EL (cell line): ENCODE measurements around the gene CHERP.

Experiments
- DNase-seq: peaks from one replicate; pipeline ENCODE4 v3.0.0-alpha.2; 2016

The CHERP gene

GRCh38 chr19:16542045-16542909 lies at the start of gene CHERP:
Gene CHERP, minus strand, starts transcription at chr19:16542437. Its CDS starts 59 bp downstream, at chr19:16542378.
- peak; percentile 93 for DNase-seq

DNA sequence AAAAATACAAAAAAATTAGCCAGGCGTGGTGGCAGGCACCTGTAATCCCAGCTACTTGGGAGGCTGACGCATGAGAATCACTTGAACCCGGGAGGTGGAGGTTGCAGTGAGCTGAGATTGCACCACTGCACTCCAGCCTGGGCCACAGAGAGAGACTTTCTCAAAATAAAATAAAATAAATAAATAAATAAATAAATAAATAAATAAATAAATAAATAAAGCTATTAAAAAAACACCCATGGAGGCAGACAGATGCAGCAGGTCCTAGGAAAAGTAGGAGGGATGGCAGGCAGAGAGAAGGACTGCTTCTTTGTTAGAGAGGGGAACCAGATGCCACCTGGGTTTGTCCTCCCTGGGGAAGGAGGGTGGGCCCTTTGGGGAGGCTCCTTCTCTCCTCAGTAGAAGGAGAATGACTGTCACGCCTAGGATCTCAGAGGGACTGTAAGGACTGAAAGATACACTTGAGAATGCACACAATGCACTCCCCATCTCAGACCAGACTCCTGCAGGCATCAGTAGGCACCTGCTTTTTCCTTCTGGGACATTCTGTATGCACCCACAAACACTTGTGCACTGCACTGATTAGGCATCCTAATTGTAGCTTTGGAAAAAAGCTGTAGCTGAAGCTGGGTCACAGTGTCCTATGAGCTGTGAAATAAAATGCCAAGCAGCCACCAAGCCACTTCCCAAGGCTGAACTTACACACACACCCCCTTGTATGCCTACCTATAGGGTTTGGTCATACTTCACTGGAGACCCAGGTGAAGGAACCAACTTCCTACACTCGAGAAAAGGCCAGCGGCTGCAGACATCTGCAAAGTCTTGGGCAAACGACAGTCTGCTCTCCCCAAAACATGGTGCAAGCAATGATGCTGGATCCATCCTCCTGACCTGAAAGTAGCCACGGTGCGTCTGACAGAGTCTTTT lies 48.9 kb upstream of the CHERP start:
- no peak for DNase-seq

DNA sequence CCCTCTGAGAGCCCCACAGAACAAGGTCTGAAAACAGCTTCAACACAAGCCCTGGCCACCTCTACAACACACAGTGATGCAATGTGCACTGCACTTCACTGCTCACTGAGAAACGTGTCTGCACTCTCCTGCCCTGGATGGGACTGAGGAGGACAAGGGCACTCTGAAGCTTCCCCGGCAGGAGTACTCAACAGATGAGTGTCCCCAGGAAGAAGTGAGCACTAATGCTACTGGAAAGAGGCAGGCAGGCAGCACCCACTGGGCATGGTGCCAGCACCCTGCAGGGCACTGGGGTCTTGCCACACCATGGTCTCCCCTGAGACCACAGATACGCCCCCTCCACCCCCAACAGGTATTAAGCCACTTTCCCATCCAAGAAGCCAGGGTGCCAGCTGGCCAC lies 47.7 kb upstream of the CHERP start:
- DNase-seq = no peak

GRCh38 chr19:16588824-16589577 lies 46.8 kb upstream of the CHERP start:
- no peak for DNase-seq

DNA sequence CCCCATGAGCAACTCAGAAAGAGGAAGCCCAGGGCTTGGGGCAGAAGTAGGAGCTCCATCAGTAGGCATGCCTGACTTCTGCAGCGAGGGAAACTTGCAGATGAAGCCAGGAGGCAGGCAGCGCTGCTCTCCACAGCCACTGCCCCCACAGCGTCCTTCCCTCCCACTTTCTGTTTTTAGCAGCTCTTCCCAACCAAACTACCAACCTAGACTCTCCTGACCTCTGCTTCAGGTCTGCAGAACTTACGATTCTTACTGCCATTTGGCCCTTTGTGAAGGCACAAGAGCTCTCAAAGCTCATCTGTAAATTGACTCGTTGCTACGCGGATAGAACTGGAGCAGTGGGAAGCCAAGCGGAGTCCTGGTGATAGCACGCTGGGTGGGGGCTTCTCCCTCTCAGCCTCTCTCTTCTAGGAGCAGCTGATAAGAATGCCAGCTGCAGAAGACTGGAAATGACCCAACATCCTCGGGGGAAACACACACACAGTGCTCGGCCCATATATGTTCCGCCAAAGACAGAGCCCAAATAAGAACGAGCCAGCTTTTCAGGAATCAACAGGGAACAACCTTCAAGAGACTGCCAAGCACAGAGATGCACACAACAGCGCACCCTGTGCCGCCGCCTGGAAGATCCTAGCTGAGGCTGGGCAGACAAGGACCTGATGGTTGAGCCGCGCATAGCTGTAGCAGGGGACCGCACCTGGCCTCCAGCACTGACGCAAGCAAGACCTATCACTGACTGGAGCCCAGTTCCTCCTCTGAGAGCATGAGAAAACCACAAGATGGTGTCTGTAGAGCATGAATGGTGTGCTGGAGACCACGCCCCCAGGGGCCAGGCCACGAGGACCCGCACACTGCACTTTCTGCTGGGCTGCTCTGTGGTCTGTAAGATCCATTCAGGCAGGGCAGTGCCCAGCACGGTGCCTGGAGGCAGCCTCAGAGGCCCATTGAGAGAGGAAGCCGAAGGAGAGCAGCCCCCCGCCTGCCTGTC lies 45.9 kb upstream of the CHERP start:
- DNase-seq = peak; percentile 13

- peak; percentile 65 for DNase-seq
Observed at GRCh38 chr19:16586991-16587832, 45.0 kb upstream of the CHERP start.

GRCh38 chr19:16586477-16586871 lies 44.2 kb upstream of the CHERP start:
- DNase-seq = no peak

DNA sequence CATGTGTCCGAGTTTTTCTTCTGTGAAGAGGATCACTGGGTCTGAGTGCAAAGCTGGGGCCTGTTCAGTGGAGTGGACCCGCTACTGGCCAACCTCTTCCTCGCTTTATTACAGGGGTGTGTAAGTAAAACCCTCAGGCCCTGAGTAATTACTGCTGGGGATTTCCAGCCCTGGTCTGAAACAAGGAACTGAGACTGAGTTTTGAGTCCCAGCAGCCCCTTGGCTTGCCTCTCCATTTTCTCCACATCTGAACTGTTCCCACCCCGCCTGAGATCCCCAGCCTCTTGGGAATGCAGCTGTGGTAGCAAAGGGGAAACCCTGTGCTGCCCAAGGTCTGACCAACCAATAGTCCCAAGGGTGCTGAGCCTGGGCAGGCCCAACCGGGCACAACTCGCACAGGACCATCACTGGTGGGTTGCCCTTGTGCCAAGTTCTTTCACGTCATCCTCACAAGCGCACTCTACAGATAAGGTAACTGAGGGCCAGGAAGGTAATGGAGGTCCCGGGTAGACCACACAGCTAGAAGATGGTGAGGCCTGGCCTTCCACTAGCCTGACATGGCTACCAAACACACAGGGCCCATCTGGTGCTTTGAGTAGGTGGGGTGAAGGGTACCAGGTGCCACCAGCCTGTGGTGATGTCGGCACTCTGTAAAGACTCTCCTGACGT lies 43.7 kb upstream of the CHERP start:
- peak; percentile 25 for DNase-seq

DNA sequence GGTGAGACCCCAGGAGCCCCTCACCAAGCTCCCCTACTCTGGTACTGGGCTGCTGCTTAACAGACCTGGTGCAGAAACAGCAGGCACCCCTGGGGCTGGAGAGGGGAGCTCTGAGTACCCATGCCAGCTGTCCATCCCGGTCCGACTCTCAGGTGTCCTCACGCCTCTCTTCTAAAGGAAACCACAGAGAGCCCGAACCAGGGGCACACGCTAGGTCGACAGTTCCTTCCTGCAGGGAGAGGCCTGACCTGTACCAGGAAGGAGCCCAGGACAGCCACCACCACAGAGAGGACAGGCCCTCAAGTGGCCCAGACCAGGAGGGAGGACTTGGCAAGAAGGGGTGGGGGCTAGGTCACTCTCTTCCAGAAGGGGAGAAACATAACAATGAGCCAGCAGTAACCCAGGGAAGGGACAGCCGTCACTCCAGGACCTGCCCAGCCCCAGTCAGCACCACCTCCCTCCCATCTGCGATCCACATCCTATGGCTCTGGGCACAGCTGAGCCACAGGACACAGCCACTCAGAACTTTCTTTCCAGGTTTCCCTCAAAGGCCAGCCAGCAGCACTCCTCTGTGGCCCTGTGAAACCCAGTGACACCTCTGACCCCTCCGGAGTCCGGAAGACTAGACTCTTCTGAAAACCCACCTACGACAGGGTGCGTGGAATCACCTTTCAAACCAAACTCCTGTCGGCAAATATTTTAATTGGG lies 43.0 kb upstream of the CHERP start:
- no peak for DNase-seq

DNA sequence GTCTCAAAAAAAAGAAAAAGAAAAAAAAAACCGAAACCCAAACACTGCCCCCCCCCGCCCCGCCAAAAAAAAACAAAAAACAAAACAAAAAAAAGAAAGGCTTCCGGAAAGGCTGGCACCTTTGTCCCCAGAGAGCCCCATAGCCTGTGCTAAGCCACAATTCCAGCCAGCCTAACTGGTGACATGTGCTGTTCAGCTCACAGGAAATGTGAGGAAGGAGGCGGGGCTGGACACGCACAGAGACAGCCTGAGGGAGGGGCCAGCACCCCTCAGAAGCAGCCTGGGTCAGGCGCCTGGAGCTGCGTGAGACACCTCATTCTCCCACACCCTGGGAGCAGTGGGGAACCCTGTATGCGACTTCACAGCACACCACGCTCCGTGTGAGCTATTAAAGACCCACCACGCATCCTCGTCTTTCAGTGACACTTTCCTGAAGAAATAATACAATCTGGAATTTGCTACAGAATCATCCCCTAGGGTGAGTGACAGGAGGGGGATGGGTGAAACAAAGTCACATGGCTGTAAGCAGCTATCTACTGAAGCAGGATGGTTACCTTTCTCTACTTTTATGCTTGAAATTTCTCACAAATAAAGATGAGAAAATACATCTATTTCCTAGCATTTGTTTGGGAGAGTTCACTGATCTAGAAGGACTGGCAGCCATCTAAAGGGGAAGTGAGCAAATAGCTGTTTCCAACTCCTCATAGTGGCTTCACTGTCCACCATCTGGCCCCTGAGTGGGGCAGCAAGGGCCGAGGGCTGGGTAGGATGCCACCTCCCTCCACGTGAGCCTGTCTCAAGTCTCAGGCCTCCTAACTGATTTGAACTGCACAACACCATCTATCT lies 42.2 kb upstream of the CHERP start:
- peak; percentile 90 for DNase-seq

GRCh38 chr19:16582486-16583261 lies 40.4 kb upstream of the CHERP start:
- DNase-seq = no peak

DNA sequence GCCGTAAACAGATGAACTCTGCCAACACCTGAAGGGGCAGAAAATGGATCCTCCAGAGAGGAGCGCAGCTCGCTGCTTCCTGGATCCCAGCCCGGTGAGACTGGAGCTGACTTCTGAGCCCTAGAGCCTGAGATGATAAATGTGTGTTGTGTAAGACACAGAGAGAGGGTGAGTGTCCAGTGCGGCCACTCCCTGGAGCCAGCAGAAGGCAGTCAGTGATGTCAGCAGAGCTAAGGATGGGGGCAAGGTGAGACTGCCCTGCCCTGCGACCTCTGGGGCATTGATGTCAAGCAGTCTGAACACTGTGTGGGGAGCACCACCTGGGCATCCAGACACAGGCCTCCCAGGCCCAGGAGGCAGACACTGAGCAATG lies 39.7 kb upstream of the CHERP start:
- no peak for DNase-seq

DNA sequence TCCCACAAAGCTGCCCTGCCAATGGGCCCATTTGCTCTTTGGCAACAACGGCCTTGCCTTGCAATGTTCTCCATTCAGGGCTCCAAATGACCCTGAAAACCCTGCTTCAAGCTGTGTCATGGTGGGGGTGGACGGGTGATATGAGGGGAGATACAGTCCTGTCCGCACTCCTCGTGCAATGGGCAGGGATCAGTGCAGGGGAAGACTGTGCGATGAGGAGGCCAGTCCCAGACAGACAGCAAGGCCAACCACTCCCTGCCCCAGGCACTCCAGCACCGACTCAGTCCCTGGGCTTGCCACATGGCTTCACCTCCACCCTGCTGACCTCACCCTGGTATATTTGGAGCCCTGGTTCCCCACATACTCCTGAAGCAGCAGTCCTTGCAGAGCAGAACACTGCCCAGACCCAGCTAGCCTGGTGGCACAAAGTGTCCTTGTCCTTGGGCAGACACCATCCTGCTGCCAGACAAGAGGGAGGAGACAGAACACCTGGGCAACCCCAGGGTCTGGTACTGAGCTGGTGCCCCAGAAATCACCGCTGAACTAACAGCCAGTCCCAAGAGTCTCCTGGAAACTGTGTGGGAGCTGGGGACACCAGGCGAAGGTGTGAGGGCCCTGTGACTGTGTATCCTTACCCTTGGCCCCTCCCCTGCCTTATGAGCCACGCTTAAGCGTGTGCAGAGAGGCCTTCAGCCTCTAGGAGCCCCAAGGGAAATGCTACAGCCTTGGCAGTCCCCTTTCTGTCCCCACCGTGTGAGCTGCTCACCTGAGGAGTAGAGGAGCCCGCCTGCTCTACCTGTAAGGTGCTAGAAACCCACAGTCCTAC lies 39.1 kb upstream of the CHERP start:
- DNase-seq = no peak

DNA sequence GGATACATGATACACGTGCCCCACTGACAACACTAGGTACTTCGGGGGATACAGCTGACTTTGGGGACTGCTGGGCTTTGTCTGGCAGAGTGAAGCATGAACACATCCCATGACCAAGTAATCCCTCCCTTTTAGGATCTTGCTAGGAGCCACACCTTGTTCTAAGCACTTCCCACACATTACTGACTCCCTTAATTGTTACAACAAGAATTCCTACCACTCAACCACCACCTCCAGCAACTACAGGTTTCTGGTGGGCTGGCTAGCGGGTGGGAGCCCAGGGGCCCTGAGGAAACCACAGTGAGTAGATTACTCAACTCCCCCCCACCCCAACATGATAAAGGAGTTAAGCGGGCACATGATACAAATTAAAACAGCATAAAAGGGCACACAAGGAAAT lies 37.1 kb upstream of the CHERP start:
- no peak for DNase-seq

GRCh38 chr19:16577531-16577985 lies 35.3 kb upstream of the CHERP start:
- no peak for DNase-seq

DNA sequence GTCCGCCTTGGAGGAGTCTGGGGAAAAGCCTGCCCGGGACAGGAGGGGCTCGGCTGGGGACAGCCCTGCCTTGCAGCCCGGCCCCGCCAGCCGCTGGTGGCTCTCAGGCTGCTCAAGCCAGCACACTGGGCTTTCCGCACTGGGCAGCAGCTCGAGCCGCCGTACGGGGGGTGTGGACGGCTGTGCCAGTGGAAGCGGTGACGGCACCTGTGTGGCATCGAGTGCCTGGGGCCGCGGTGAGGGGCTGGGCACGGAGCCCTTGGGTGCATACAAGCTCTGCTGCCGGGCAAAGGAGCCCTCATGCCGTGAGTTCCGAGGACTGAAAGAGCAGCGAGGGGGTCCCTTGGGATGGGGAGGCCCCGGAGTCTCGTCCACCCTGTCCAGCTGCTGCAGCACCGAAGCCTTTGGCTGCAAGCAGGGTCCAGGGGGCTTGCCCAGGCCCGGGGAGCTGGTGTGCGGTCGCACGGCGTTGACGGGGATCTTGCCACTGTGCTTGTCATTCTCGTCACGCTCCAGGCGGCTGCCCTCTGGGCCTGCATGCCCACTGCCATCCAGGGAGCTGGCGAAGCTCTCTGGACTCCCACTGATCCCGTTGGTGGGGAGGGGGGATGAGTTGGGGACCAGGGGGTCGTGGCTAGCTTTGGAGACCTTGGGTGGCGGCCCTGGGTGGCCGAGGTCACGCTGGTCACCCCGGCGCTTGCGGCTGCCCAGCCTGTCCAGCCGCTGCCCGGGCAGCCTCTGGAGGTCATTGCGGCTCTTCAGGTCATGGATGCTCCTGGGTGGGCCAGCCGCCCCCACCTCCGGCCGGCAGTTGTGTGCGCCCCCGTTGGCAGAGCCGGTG lies 34.7 kb upstream of the CHERP start:
- no peak for DNase-seq
